Endothelial cell of umbilical vein (primary cell): ENCODE data around the gene HPDL. TPM values are rescaled to one million over a fixed set of nuclear protein-coding genes. Genes with fewer than 3 reads are reported as not detected.

ENCODE experiments used
- BruUV-seq: library from RNA; stranded (reverse); fragments of 400-500 nt; replicated peaks from 2 replicates; lab custom pipeline; 2021; lab: Mats Ljungman, UMichigan
- CTCF ChIA-PET: fragments of 300-600, 350-600 bp; sonication (Branson Sonifier 250); formaldehyde crosslinking; loops from one replicate; lab custom pipeline; 2021; ENCODE audit warnings: antibody characterized with exemption, inconsistent platforms; lab: Charles Lee
- POLR2A ChIA-PET: fragments of 300-600, 350-600 bp; sonication (Branson Sonifier 250); formaldehyde crosslinking; loops from one replicate; lab custom pipeline; 2021; ENCODE audit warnings: antibody characterized with exemption, inconsistent platforms; lab: Charles Lee
- DNase-seq: peaks from one replicate; pipeline ENCODE4 v3.0.0-alpha.2; 2011; ENCODE audit warnings: low read depth, low spot score
- FAIRE-seq: peaks from 2 replicates; lab custom pipeline; 2011; peaks lifted over from hg19 to GRCh38; lab: Jason Lieb, UNC
- H2AFZ ChIP-seq: 2 replicates; pipeline ENCODE4 v1.6.0; 2012; ENCODE audit warnings: low read depth, low read length, control low read depth, inconsistent platforms
- H3K27ac ChIP-seq: 2 replicates; pipeline ENCODE4 v1.5.1; 2011; ENCODE audit warnings: low read depth, mild to moderate bottlenecking, control low read depth, low read length, moderate library complexity; ENCODE audit not compliant: insufficient read depth
- H3K27me3 ChIP-seq, 2 experiments: 2 replicates each; pipeline versions ENCODE4 v1.6.0 to v1.6.1; 2011; ENCODE audit warnings: low read length in 2 of 2, mixed read lengths in 1 of 2; ENCODE audit not compliant: control insufficient read depth in 2 of 2, insufficient read depth in 2 of 2
- H3K36me3 ChIP-seq, 2 experiments: 2 replicates in 1 of 2; 3 replicates in 1 of 2; pipeline ENCODE4 v1.5.1; 2011; ENCODE audit warnings: low read length in 2 of 2, mild to moderate bottlenecking in 1 of 2, moderate library complexity in 1 of 2; ENCODE audit not compliant: control insufficient read depth in 2 of 2, insufficient read depth in 2 of 2; ENCODE audit errors: extremely low read depth in 1 of 2
- H3K4me1 ChIP-seq: 3 replicates; pipeline ENCODE4 v1.5.1; 2011; ENCODE audit warnings: mild to moderate bottlenecking, low read length; ENCODE audit not compliant: control insufficient read depth, insufficient read depth; ENCODE audit errors: extremely low read depth
- H3K4me2 ChIP-seq: 2 replicates; pipeline ENCODE4 v1.6.1; 2011; ENCODE audit warnings: low read length, control low read depth, mixed read lengths; ENCODE audit not compliant: insufficient read depth
- H3K4me3 ChIP-seq, 3 experiments: fragments of 200-600 bp in 1 of 3; sonication (generic), shearing (Covaris generic) in 1 of 3; replicated peaks in 1 of 3; 2 replicates each; pipeline ENCODE4 v1.5.1; 2011 to 2016; ENCODE audit warnings: control low read depth in 3 of 3, low read length in 3 of 3, mild to moderate bottlenecking in 2 of 3, inconsistent platforms in 1 of 3, low read depth in 1 of 3, moderate library complexity in 1 of 3; ENCODE audit not compliant: insufficient read depth in 1 of 3
- H3K79me2 ChIP-seq: 2 replicates; pipeline ENCODE4 v1.6.0; 2012; ENCODE audit warnings: low read length, inconsistent platforms; ENCODE audit not compliant: control insufficient read depth, insufficient read depth
- H3K9ac ChIP-seq: replicated peaks from 2 replicates; pipeline ENCODE3; 2011; ENCODE audit warnings: low read length, control low read depth; ENCODE audit not compliant: insufficient read depth; ENCODE audit errors: extremely low read depth
- H3K9me1 ChIP-seq: replicated peaks from 3 replicates; pipeline ENCODE4 v1.6.0; 2011; ENCODE audit warnings: mild to moderate bottlenecking, low read length; ENCODE audit not compliant: control insufficient read depth, insufficient read depth; ENCODE audit errors: extremely low read depth
- H3K9me3 ChIP-seq: replicated peaks from 2 replicates; pipeline ENCODE4 v1.5.1; 2012; ENCODE audit warnings: low read length, inconsistent platforms; ENCODE audit not compliant: control insufficient read depth, insufficient read depth
- H4K20me1 ChIP-seq: replicated peaks from 2 replicates; pipeline ENCODE3; 2011; ENCODE audit warnings: mild to moderate bottlenecking, low read length; ENCODE audit not compliant: control insufficient read depth, insufficient read depth; ENCODE audit errors: extremely low read depth
- EZH2 ChIP-seq: IDR thresholded peaks from 2 replicates; pipeline ENCODE4 v1.6.1; 2012; ENCODE audit warnings: borderline replicate concordance, low read depth, mild to moderate bottlenecking, moderate library complexity, low read length, inconsistent platforms; ENCODE audit not compliant: severe bottlenecking
- FOS ChIP-seq: IDR thresholded peaks from 2 replicates; pipeline ENCODE4 v1.6.1; 2011; ENCODE audit warnings: mild to moderate bottlenecking, low read length, moderate library complexity, borderline replicate concordance; ENCODE audit not compliant: insufficient read depth
- GATA2 ChIP-seq: IDR thresholded peaks from 2 replicates; pipeline ENCODE4 v1.7.0; 2011; ENCODE audit warnings: low read depth, mild to moderate bottlenecking, moderate library complexity, mixed read lengths, low read length; ENCODE audit not compliant: insufficient read length, insufficient read depth
- JUN ChIP-seq: IDR thresholded peaks from 2 replicates; pipeline ENCODE4 v1.6.1; 2011; ENCODE audit warnings: borderline replicate concordance, low read depth; ENCODE audit not compliant: insufficient read length, insufficient read depth
- MYC ChIP-seq: IDR thresholded peaks from one replicate; pipeline ENCODE4 v1.6.1; 2011; ENCODE audit warnings: mild to moderate bottlenecking, low read depth, low read length
- POLR2A ChIP-seq: IDR thresholded peaks from 2 replicates; pipeline ENCODE4 v1.6.1; 2012; ENCODE audit warnings: low read depth, mild to moderate bottlenecking, control low read depth, low read length
- POLR2AphosphoS5 ChIP-seq: IDR thresholded peaks from 2 replicates; pipeline ENCODE4 v1.6.1; 2012; ENCODE audit warnings: low read depth, mild to moderate bottlenecking, control low read depth, low read length, moderate library complexity; ENCODE audit not compliant: insufficient read depth
- dilution Hi-C: fragments of 300-500 bp; cut with MboI; formaldehyde crosslinking; loops from one replicate; pipeline ENCODE4 v1.15.0; 2019; ENCODE audit warnings: low sequenced_read_pairs; ENCODE audit not compliant: extremely low pct_ligation_motif_present
- intact Hi-C: fragments of 100-400 bp; cut with micrococcal nuclease; formaldehyde crosslinking; loops from one replicate; pipeline ENCODE4 v1.10.0; 2022
- polyA plus RNA-seq, 4 experiments: library from polyadenylated mRNA; depleted of rRNA in 3 of 4; stranded (reverse) in 3 of 4; unstranded in 1 of 4; fragments of >200 nt; gene quantifications; 2 replicates each; pipeline versions ENCODE4 v1.2.1 to v1.2.3, GENCODE V29; 2011 to 2012; ENCODE audit warnings: missing spikeins in 1 of 4
- total RNA-seq: library from RNA; stranded (reverse); gene quantifications from 2 replicates; pipeline ENCODE4 v1.2.3, GENCODE V29; 2021
- TF ChIP-seq, protein P1 (sequence below), 2 donors: IDR thresholded peaks; 1 replicate in 1 of 2; 2 replicates in 1 of 2; pipeline ENCODE4 v1.5.1; 2011; ENCODE audit warnings: low read length in 2 of 2, mild to moderate bottlenecking in 2 of 2, moderate library complexity in 2 of 2, control low read depth in 1 of 2, inconsistent platforms in 1 of 2, low read depth in 1 of 2; ENCODE audit not compliant: insufficient read depth in 1 of 2; ENCODE audit errors: extremely low read depth in 1 of 2
- TF ChIP-seq, protein P2 (sequence below): IDR thresholded peaks from 2 replicates; pipeline ENCODE4 v1.6.1; 2011; ENCODE audit not compliant: insufficient read depth, insufficient read length

The HPDL gene
- total and polyA plus RNA-seq, 2 donors (not counting 3 experiments of a cell fraction or from before 2014, with no cell fraction given): 3.4 to 5.9 TPM

DNA sequence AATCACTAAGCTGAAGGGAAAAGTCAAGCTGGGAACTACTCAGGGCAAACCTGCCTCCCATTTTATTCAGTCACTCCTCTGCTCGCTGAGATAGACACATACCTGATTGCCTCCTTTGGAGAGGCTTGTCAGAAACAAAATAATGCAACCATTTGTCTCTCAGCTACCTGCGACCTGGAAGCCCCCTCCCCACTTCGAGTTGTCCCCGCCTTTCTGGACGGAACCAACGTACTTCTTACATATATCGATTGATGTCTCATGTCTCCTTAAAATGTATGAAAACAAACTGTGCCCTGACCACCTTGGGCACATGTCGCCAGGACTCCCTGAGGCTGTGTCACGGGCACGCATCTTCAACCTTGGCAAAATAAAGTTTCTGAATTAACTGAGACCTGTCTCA is 21.5 kb upstream of the HPDL start:
- Histone ChIP-seq H3K9me3 (no peaks in the 10 kb centered on the region), H3K9me1 (no peaks in the 10 kb centered on the region), H2AFZ (no peak overlapping the region), H3K4me3 (no peak overlapping the region), H3K4me2 (no peak overlapping the region), H3K36me3 (no peaks in the 10 kb centered on the region), H3K27ac (no peak overlapping the region), H3K27me3 (no peaks in the 10 kb centered on the region), H3K79me2 (no peaks in the 10 kb centered on the region), H3K4me1 (peaks cover 14% of the 10 kb centered on the region), H3K9ac (no peak overlapping the region), H4K20me1 (no peaks in the 10 kb centered on the region)
- dilution Hi-C loops: no loop called here
- no peak for FAIRE-seq
- BruUV-seq: no TSS peak
- TF ChIP-seq POLR2AphosphoS5 (no peak), EZH2 (no peak), GATA2 (no peak), JUN (no peak), POLR2A (no peak), MYC (no peak), FOS (no peak)
- TF ChIP-seq, protein P1, sequence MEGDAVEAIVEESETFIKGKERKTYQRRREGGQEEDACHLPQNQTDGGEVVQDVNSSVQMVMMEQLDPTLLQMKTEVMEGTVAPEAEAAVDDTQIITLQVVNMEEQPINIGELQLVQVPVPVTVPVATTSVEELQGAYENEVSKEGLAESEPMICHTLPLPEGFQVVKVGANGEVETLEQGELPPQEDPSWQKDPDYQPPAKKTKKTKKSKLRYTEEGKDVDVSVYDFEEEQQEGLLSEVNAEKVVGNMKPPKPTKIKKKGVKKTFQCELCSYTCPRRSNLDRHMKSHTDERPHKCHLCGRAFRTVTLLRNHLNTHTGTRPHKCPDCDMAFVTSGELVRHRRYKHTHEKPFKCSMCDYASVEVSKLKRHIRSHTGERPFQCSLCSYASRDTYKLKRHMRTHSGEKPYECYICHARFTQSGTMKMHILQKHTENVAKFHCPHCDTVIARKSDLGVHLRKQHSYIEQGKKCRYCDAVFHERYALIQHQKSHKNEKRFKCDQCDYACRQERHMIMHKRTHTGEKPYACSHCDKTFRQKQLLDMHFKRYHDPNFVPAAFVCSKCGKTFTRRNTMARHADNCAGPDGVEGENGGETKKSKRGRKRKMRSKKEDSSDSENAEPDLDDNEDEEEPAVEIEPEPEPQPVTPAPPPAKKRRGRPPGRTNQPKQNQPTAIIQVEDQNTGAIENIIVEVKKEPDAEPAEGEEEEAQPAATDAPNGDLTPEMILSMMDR (IDR thresholded peaks at IDR 0.05; ENCODE audit: extremely low read depth in 1 of 2, insufficient read depth in 1 of 2, low read depth in 1 of 2, low read length in 2 of 2): no peak
- TF ChIP-seq, protein P2, sequence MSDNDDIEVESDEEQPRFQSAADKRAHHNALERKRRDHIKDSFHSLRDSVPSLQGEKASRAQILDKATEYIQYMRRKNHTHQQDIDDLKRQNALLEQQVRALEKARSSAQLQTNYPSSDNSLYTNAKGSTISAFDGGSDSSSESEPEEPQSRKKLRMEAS: no peak
- ChIA-PET POLR2A (no interaction called here), CTCF (interaction anchor here (1.0 to 3.2 kb wide), 8 partner anchors 9 to 294 kb away, joined by 3 to 13 read pairs (median 4); partner anchors contain the start of genes HECTD3, MUTYH, TOE1 and UROD)
- DNase-seq: no peak
- intact Hi-C loops: no loop called here
